BLaER1 (cell line): ENCODE data around the gene SPATA19.
A peak's percentile ranks its signal among the peaks of the same experiment; 100 is the strongest.
"Not testable (repeated sequence)": the region's sequence is repeated elsewhere in the genome, so short reads cannot be mapped to it uniquely, and the experiment has no call there.

Experiments
- H3K27ac ChIP-seq: shearing (Covaris generic); formaldehyde crosslinking; 2 replicates; pipeline ENCODE4 v1.8.1; 2022
- H3K27me3 ChIP-seq: shearing (Covaris generic); formaldehyde crosslinking; 2 replicates; pipeline ENCODE4 v1.8.1; 2022
- H3K36me3 ChIP-seq: shearing (Covaris generic); formaldehyde crosslinking; 2 replicates; pipeline ENCODE4 v1.8.1; 2022
- H3K4me1 ChIP-seq: shearing (Covaris generic); formaldehyde crosslinking; 2 replicates; pipeline ENCODE4 v1.8.1; 2022
- H3K4me2 ChIP-seq: shearing (Covaris generic); formaldehyde crosslinking; 2 replicates; pipeline ENCODE4 v1.8.1; 2022
- H3K4me3 ChIP-seq: shearing (Covaris generic); formaldehyde crosslinking; 2 replicates; pipeline ENCODE4 v1.8.1; 2022
- H3K9ac ChIP-seq: shearing (Covaris generic); formaldehyde crosslinking; 2 replicates; pipeline ENCODE4 v1.8.1; 2022
- H3K9me3 ChIP-seq: shearing (Covaris generic); formaldehyde crosslinking; 2 replicates; pipeline ENCODE4 v1.8.1; 2022
- H4K20me1 ChIP-seq: shearing (Covaris generic); formaldehyde crosslinking; 2 replicates; pipeline ENCODE4 v1.8.1; 2022
- Cebpa-rat ChIP-seq: shearing (Covaris generic); IDR thresholded peaks from 2 replicates; pipeline ENCODE4 v1.8.1; 2022

Gene SPATA19

DNA sequence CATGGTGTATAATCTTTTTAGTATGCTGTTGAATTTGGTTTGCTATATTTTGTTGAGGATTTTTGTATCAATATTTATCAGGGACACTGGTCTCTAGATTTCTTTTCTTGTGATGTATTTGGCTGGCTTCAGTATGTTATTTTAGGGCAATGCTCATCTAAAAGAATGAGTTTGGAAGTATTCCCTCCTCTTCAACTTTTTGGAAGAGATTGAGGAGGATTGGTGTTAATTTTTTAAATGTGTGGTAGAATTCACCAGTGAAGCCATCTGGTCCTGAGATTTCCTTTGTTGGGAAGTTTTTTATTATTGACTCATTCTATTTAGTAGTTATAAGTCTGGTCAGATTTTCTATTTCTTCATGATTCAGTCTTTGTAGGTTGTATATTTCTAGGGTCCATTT, 22.1 kb upstream of the SPATA19 start:
- 0 out of 2 replicates have a peak, but pooled peaks cover 6% of the 10 kb centered on the region for H3K36me3 ChIP-seq
- TF ChIP-seq Cebpa-rat = no peak
- peaks cover 13% of the 10 kb centered on the region for H3K9me3 ChIP-seq
- H3K4me1 ChIP-seq = peaks cover 7% of the 10 kb centered on the region
- no peak overlapping the region for H3K4me2 ChIP-seq
- H4K20me1 ChIP-seq = no peaks in the 10 kb centered on the region
- no peak overlapping the region for H3K4me3 ChIP-seq
- no peak overlapping the region for H3K9ac ChIP-seq
- no peaks in the 10 kb centered on the region for H3K27me3 ChIP-seq
- no peak overlapping the region for H3K27ac ChIP-seq

DNA sequence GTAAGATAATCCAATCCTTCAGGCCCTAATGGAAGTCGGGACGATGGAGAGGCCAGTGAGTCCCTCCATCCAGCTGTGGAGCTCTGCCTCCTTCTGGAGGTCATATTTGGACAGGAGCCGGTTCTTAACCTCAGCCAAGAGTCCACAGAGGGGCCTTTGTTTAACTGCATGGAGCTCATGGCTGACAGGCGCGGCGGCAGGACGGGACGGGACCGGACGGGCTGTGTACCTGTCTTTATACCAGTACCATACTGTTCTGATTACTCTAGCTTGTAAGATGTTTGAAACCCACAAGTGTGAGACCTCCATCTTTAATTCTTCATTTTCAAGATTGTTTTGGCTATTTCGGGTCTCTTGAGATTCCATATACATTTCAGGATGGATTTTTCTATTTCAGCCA, 20.2 kb upstream of the SPATA19 start:
- Histone ChIP-seq H3K4me2 (no peak overlapping the region), H3K4me1 (peaks cover 11% of the 10 kb centered on the region), H3K36me3 (0 out of 2 replicates have a peak, but pooled peaks cover 6% of the 10 kb centered on the region), H3K27me3 (no peaks in the 10 kb centered on the region), H3K4me3 (no peak overlapping the region), H3K9ac (no peak overlapping the region), H3K27ac (no peak overlapping the region), H4K20me1 (no peaks in the 10 kb centered on the region), H3K9me3 (peaks cover 13% of the 10 kb centered on the region)
- no peak for TF ChIP-seq Cebpa-rat

DNA sequence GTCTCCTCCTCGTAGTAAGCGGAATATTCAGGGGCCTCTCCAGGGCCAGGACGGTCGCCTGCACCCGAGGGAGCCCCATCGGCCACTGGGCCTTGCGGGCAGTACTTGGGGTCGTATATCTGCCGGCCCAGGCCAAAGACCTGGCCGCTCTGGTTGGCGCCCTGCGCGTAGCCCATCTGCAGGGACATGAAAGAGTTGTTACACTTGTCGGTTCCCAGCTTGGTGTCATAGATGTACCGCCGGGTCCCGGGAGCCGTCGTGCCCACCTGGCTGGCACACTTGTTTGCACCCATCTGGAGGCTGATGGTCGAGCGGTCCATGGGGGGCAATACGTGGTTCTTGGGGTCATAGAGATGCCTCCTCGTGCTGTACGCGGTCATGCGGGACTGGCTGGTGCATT, 19.4 kb upstream of the SPATA19 start:
- Histone ChIP-seq H3K4me1 (peaks cover 15% of the 10 kb centered on the region), H3K4me3 (no peak overlapping the region), H3K27ac (no peak overlapping the region), H3K9ac (no peak overlapping the region), H3K36me3 (0 out of 2 replicates have a peak, but pooled peaks cover 6% of the 10 kb centered on the region), H4K20me1 (no peaks in the 10 kb centered on the region), H3K4me2 (no peak overlapping the region), H3K27me3 (no peaks in the 10 kb centered on the region), H3K9me3 (peaks cover 13% of the 10 kb centered on the region)
- TF ChIP-seq Cebpa-rat = no peak

DNA sequence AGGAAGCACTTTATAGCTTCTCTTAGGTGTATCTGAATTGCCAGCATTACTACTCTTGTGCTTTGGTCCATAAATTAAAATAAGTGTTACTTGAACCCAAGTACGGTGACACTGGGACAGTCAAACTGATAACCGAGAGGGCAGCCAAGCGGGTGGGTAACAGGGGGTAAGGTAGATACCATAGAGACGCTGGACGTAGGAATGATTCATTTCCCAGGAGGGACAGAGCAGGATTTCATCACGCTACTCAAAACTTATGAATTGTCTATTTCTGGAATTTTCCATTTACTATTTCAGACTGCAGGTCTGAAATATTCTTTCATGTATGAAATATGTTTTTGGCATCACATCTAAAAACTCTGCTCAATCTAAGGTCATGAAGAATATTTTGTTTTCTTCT, 14.8 kb upstream of the SPATA19 start:
- Histone ChIP-seq H4K20me1 (no peaks in the 10 kb centered on the region), H3K4me1 (peaks cover 15% of the 10 kb centered on the region), H3K9me3 (peaks cover 13% of the 10 kb centered on the region), H3K36me3 (0 out of 2 replicates have a peak, but pooled peaks cover 6% of the 10 kb centered on the region), H3K27ac (no peak overlapping the region), H3K4me3 (no peak overlapping the region), H3K9ac (no peak overlapping the region), H3K27me3 (no peaks in the 10 kb centered on the region), H3K4me2 (no peak overlapping the region)
- TF ChIP-seq Cebpa-rat = no peak

GRCh38 chr11:133854330-133854960, 9.1 kb upstream of the SPATA19 start:
- H3K9ac ChIP-seq, H3K9me3 ChIP-seq, H3K4me1 ChIP-seq, H4K20me1 ChIP-seq, H3K27ac ChIP-seq, H3K36me3 ChIP-seq, H3K27me3 ChIP-seq, H3K4me2 ChIP-seq, H3K4me3 ChIP-seq: not testable (repeated sequence)

DNA sequence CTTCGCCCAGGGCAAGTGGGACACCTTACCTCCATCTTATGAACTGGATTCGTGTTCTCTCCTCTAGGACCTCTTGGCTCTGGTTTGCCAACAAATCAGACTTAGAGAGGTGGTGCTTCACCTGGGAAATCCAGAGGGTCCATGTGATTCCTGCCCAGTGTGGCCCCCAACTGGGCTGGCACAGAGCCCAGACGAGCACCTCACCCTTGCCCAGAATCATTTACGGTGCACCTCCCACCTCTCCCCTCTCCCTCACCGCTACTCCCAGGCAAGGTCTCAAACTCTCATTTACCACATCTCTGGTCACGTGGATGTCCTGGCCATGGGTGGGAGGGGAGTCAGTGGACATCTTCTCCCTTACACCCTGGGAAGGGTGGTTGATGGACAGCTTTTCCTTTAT, 1.1 kb downstream of the SPATA19 start:
- H3K4me1 ChIP-seq = peaks cover 21% of the 10 kb centered on the region
- no peak for TF ChIP-seq Cebpa-rat
- H3K36me3 ChIP-seq = no peaks in the 10 kb centered on the region
- no peaks in the 10 kb centered on the region for H3K27me3 ChIP-seq
- peak overlapping the region; percentile 59; the same call in 1 of the 2 replicates for H3K4me2 ChIP-seq
- H3K9ac ChIP-seq = no peak overlapping the region
- 0 out of 2 replicates have a peak, but pooled peaks cover 6% of the 10 kb centered on the region for H3K9me3 ChIP-seq
- H3K27ac ChIP-seq = no peak overlapping the region
- no peaks in the 10 kb centered on the region for H4K20me1 ChIP-seq
- no peak overlapping the region for H3K4me3 ChIP-seq

DNA sequence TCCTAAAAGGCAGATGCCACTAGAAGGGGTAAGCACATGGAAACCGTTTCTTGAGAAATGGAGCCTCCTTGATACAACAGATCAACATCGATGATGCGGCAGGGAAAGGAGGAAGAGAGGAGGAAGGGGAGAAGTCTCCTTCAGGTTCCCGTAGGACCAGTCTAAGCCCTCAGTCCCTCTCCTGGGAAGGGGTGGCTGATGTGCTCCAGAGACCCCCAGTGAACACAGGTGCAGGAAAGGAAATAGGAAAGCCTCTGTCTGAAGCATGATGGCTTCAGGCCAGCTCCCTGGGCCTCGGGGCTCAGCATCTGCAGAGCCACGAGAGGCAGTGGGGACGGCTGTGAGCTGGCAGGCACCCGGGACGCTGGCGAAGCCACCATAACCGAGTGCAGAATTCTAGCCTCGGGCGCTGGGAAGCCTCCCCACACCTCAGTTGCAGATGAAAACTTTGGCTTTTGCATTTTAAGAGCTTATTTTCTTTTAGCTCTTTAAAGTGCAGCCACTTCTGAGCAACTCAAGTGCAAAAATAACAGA, 1.8 kb downstream of the SPATA19 start:
- Histone ChIP-seq H3K4me1 (peaks cover 21% of the 10 kb centered on the region), H3K9me3 (0 out of 2 replicates have a peak, but pooled peaks cover 6% of the 10 kb centered on the region), H3K27ac (no peak overlapping the region), H3K9ac (no peak overlapping the region), H3K27me3 (no peaks in the 10 kb centered on the region), H3K4me3 (no peak overlapping the region), H3K36me3 (no peaks in the 10 kb centered on the region), H4K20me1 (no peaks in the 10 kb centered on the region), H3K4me2 (peak overlapping the region; percentile 59)
- TF ChIP-seq Cebpa-rat = no peak

DNA sequence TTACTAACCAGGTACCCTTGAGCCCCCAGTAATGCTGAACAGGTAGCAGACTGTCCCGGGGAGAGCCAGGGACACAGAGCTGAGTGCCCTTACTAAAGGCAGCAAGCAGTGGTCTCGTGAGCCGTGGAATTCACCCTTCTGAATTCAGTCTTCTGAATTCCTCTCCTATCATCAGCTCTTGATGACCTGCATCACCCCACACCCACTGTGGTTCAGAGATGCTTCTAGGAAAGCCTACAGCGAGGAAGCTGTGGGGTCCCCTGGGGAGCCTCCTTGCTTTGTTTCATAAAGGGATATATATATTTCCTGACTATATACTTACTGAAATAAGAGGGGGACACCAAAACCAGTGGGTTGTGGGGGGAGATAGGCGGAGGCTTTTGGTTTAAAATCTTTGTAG, 2.6 kb downstream of the SPATA19 start:
- no peak for TF ChIP-seq Cebpa-rat
- Histone ChIP-seq H3K4me2 (peak overlapping the region; percentile 59), H3K9ac (no peak overlapping the region), H3K36me3 (no peaks in the 10 kb centered on the region), H3K9me3 (peaks cover 11% of the 10 kb centered on the region), H3K27ac (no peak overlapping the region), H3K27me3 (no peaks in the 10 kb centered on the region), H3K4me3 (no peak overlapping the region), H3K4me1 (peaks cover 21% of the 10 kb centered on the region), H4K20me1 (no peaks in the 10 kb centered on the region)

- peaks cover 18% of the 10 kb centered on the region for H3K9me3 ChIP-seq
- H3K4me1 ChIP-seq = peaks cover 21% of the 10 kb centered on the region
- H3K4me3 ChIP-seq = no peak overlapping the region
- H3K4me2 ChIP-seq = peak overlapping the region; percentile 59
- no peaks in the 10 kb centered on the region for H4K20me1 ChIP-seq
- H3K9ac ChIP-seq = no peak overlapping the region
- TF ChIP-seq Cebpa-rat = no peak
- H3K27me3 ChIP-seq = no peaks in the 10 kb centered on the region
- no peaks in the 10 kb centered on the region for H3K36me3 ChIP-seq
- no peak overlapping the region for H3K27ac ChIP-seq
Measured at GRCh38 chr11:133842053-133842452, 3.3 kb downstream of the SPATA19 start.

GRCh38 chr11:133841279-133842043, 3.9 kb downstream of the SPATA19 start:
- H3K27me3 ChIP-seq = no peaks in the 10 kb centered on the region
- H3K4me2 ChIP-seq = no peak overlapping the region
- H3K9me3 ChIP-seq = peaks cover 17% of the 10 kb centered on the region
- H4K20me1 ChIP-seq = no peaks in the 10 kb centered on the region
- H3K27ac ChIP-seq = no peak overlapping the region
- H3K36me3 ChIP-seq = no peaks in the 10 kb centered on the region
- TF ChIP-seq Cebpa-rat = no peak
- H3K9ac ChIP-seq = no peak overlapping the region
- peaks cover 21% of the 10 kb centered on the region for H3K4me1 ChIP-seq
- no peak overlapping the region for H3K4me3 ChIP-seq
